HepG2 (cell line): ENCODE data around the gene JPH4. TPM values are rescaled to one million over a fixed set of nuclear protein-coding genes. Genes with fewer than 3 reads are reported as not detected.

Experiments
- HNRNPLL ChIP-seq: fragments of 200-400 bp; formaldehyde crosslinking; IDR thresholded peaks from 2 replicates; pipeline ENCODE4 v1.6.1; 2017; ENCODE audit warnings: mild to moderate bottlenecking, low read depth, low read length; ENCODE audit not compliant: poor library complexity, severe bottlenecking
- KLF16 ChIP-seq, 2 experiments: sonication (generic) in 1 of 2; formaldehyde crosslinking in 1 of 2; IDR thresholded peaks; 2 replicates each; pipeline versions ENCODE4 v1.6.1 to v1.8.0; 2016 to 2023; ENCODE audit warnings: missing genetic modification reagents in 2 of 2, missing compliant biosample characterization in 1 of 2
- MED1 ChIP-seq: sonication (generic); formaldehyde crosslinking; IDR thresholded peaks from 2 replicates; pipeline ENCODE4 v1.4.0; 2020; ENCODE audit warnings: missing genetic modification reagents
- MTA1 ChIP-seq: sonication (generic); formaldehyde crosslinking; IDR thresholded peaks from 2 replicates; pipeline ENCODE4 v1.4.0; 2020; ENCODE audit warnings: missing genetic modification reagents, mild to moderate bottlenecking, borderline replicate concordance
- NFKBIZ ChIP-seq: IDR thresholded peaks from 2 replicates; pipeline ENCODE4 v1.6.1; 2018; ENCODE audit warnings: missing genetic modification reagents, missing compliant biosample characterization
- NFRKB ChIP-seq: fragments of 450-650 bp; IDR thresholded peaks from 2 replicates; pipeline ENCODE4 v1.6.1; 2017
- PHF20 ChIP-seq: sonication (generic); formaldehyde crosslinking; IDR thresholded peaks from 2 replicates; pipeline ENCODE4 v1.5.0; 2020; ENCODE audit warnings: mild to moderate bottlenecking, missing genetic modification reagents
- RNF2 ChIP-seq: fragments of 450-650 bp; conservative IDR thresholded peaks from 2 replicates; pipeline ENCODE4 v1.6.1; 2016; ENCODE audit warnings: low read depth
- RORA ChIP-seq: sonication (generic); formaldehyde crosslinking; IDR thresholded peaks from 2 replicates; pipeline ENCODE4 v1.5.0; 2020; ENCODE audit warnings: mild to moderate bottlenecking, missing genetic modification reagents, moderate library complexity
- SIN3B ChIP-seq: fragments of 150-350 bp; IDR thresholded peaks from 2 replicates; pipeline ENCODE4 v1.6.1; 2014; ENCODE audit warnings: low read length
- SNAI1 ChIP-seq: sonication (generic); formaldehyde crosslinking; IDR thresholded peaks from 2 replicates; pipeline ENCODE4 v1.5.0; 2020; ENCODE audit warnings: mild to moderate bottlenecking, missing genetic modification reagents, borderline replicate concordance
- SNAPC2 ChIP-seq: sonication (generic); formaldehyde crosslinking; IDR thresholded peaks from 2 replicates; pipeline ENCODE4 v1.8.1; 2022; ENCODE audit warnings: mild to moderate bottlenecking, missing genetic modification reagents
- TSC22D2 ChIP-seq: sonication (generic); formaldehyde crosslinking; IDR thresholded peaks from 2 replicates; pipeline ENCODE4 v1.5.1; 2020; ENCODE audit warnings: missing genetic modification reagents, mild to moderate bottlenecking, borderline replicate concordance
- YY1 ChIP-seq: IDR thresholded peaks from 2 replicates; pipeline ENCODE4 v1.6.1; 2011; ENCODE audit warnings: low read length, low read depth, moderate library complexity, mild to moderate bottlenecking; ENCODE audit not compliant: insufficient read depth, insufficient replicate concordance
- ZFP36L1 ChIP-seq: sonication (generic); formaldehyde crosslinking; IDR thresholded peaks from 2 replicates; pipeline ENCODE4 v1.8.0; 2022; ENCODE audit warnings: mild to moderate bottlenecking, missing genetic modification reagents, moderate library complexity
- ZIK1 ChIP-seq: sonication (generic); formaldehyde crosslinking; IDR thresholded peaks from 2 replicates; pipeline ENCODE4 v1.5.0; 2020; ENCODE audit warnings: mild to moderate bottlenecking, low read depth, missing genetic modification reagents, borderline replicate concordance
- ZNF337 ChIP-seq: sonication (generic); formaldehyde crosslinking; IDR thresholded peaks from 2 replicates; pipeline ENCODE4 v1.5.1; 2020; ENCODE audit warnings: missing genetic modification reagents, low read depth, mild to moderate bottlenecking, borderline replicate concordance
- ZNF430 ChIP-seq: sonication (generic); formaldehyde crosslinking; IDR thresholded peaks from 2 replicates; pipeline ENCODE4 v1.9.0; 2021; ENCODE audit warnings: mild to moderate bottlenecking, missing genetic modification reagents
- ZNF607 ChIP-seq: sonication (generic); formaldehyde crosslinking; IDR thresholded peaks from 2 replicates; pipeline ENCODE4 v1.5.1; 2020; ENCODE audit warnings: missing genetic modification reagents, mild to moderate bottlenecking, borderline replicate concordance
- ZNF713 ChIP-seq: sonication (generic); formaldehyde crosslinking; IDR thresholded peaks from 2 replicates; pipeline ENCODE4 v1.4.0; 2020; ENCODE audit warnings: mild to moderate bottlenecking, missing genetic modification reagents
- ZSCAN30 ChIP-seq: sonication (generic); formaldehyde crosslinking; IDR thresholded peaks from 2 replicates; pipeline ENCODE4 v1.5.0; 2020; ENCODE audit warnings: mild to moderate bottlenecking, missing genetic modification reagents
- polyA plus RNA-seq, 8 experiments: library from polyadenylated mRNA; depleted of rRNA in 3 of 8; stranded (reverse) in 7 of 8; unstranded in 1 of 8; fragments of >200 nt; fragmentation: Illumina TruSeq in 4 of 8; extraction: Trizol in 4 of 8; gene quantifications; 2 replicates each; pipeline versions ENCODE4 v1.2.1 to v1.2.3, GENCODE V29; 2011 to 2016; ENCODE audit warnings: low read depth in 4 of 8, missing spikeins in 1 of 8, mixed read lengths in 1 of 8; ENCODE audit not compliant: insufficient read depth in 1 of 8
- total RNA-seq, 5 experiments: library from RNA; depleted of rRNA; stranded (reverse); fragments of >200 nt; fragmentation: Illumina TruSeq; extraction: Trizol; gene quantifications; 2 replicates each; pipeline ENCODE4 v1.2.3, GENCODE V29; 2016; ENCODE audit warnings: low read depth in 1 of 5
- TF ChIP-seq, protein P1 (sequence below): IDR thresholded peaks from 2 replicates; pipeline ENCODE4 v1.6.1; 2016
- TF ChIP-seq, protein P2 (sequence below): sonication (generic); formaldehyde crosslinking; IDR thresholded peaks from 2 replicates; pipeline ENCODE4 v1.5.0; 2020; ENCODE audit warnings: missing genetic modification reagents, mild to moderate bottlenecking, borderline replicate concordance
- TF ChIP-seq, protein P3 (sequence below): sonication (generic); formaldehyde crosslinking; IDR thresholded peaks from 2 replicates; pipeline ENCODE4 v1.4.0; 2020; ENCODE audit warnings: mild to moderate bottlenecking, missing genetic modification reagents
- TF ChIP-seq, protein P4 (sequence below): sonication (generic); formaldehyde crosslinking; IDR thresholded peaks from 2 replicates; pipeline ENCODE4 v1.4.0; 2020; ENCODE audit warnings: missing genetic modification reagents, borderline replicate concordance
- TF ChIP-seq, protein P5 (sequence below): sonication (generic); formaldehyde crosslinking; IDR thresholded peaks from 2 replicates; pipeline ENCODE4 v1.4.0; 2020; ENCODE audit warnings: missing genetic modification reagents, mild to moderate bottlenecking, borderline replicate concordance

Gene JPH4
- total and polyA plus RNA-seq, 2 of the 13 experiments (the other 11 are each of a cell fraction or from before 2014, with no cell fraction given) = 0.08 to 0.22 TPM

DNA sequence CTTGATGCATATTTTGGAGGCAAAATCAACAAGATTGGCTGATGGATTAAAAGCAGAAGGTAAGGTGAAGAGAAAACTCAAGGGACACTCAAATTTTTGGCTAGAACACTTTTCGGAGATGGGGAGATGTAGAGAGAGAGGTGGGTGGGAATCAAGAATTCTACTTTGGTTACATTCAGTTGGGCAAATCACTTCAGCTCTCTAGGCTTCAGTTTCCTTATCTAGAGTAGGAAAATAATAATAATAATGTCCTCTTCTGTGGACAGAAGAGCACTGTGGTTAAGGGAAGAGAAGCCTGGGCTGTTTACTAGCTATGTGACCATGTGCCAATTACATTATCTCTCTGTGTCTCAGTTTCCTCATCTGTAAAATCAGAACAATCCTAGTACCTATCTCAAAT, 34.2 kb upstream of the JPH4 start (continued):
- TF ChIP-seq RORA (CRISPR knock-in tag) = no peak
- no peak for TF ChIP-seq ZNF337 (CRISPR knock-in tag)
- no peak for TF ChIP-seq YY1
- TF ChIP-seq NFRKB = no peak
- TF ChIP-seq NFKBIZ (CRISPR knock-in tag) = no peak
- no peak for TF ChIP-seq HNRNPLL
- TF ChIP-seq, protein P1, sequence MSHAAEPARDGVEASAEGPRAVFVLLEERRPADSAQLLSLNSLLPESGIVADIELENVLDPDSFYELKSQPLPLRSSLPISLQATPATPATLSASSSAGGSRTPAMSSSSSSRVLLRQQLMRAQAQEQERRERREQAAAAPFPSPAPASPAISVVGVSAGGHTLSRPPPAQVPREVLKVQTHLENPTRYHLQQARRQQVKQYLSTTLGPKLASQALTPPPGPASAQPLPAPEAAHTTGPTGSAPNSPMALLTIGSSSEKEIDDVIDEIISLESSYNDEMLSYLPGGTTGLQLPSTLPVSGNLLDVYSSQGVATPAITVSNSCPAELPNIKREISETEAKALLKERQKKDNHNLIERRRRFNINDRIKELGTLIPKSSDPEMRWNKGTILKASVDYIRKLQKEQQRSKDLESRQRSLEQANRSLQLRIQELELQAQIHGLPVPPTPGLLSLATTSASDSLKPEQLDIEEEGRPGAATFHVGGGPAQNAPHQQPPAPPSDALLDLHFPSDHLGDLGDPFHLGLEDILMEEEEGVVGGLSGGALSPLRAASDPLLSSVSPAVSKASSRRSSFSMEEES (CRISPR knock-in tag) = 0 out of 2 replicates have a peak, but pooled peaks have one; percentile 26
- TF ChIP-seq ZNF713 (CRISPR knock-in tag) = no peak
- TF ChIP-seq ZNF430 (CRISPR knock-in tag) = peak; percentile 16
- TF ChIP-seq SNAPC2 (CRISPR knock-in tag) = no peak
- no peak for TF ChIP-seq ZNF607 (CRISPR knock-in tag)
- TF ChIP-seq, protein P2, sequence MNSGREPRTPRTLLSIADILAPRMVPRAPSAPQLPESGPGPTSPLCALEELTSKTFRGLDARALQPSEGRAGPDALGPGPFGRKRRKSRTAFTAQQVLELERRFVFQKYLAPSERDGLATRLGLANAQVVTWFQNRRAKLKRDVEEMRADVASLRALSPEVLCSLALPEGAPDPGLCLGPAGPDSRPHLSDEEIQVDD (CRISPR knock-in tag) = no peak
- no peak for TF ChIP-seq PHF20 (CRISPR knock-in tag)
- no peak for TF ChIP-seq TSC22D2 (CRISPR knock-in tag)
- no peak for TF ChIP-seq SIN3B
- no peak for TF ChIP-seq ZIK1 (CRISPR knock-in tag)
- TF ChIP-seq ZFP36L1 = 0 out of 2 replicates have a peak, but pooled peaks have one; percentile 32
- TF ChIP-seq KLF16 (CRISPR knock-in tag; IDR thresholded peaks at IDR 0.05) = no peak
- TF ChIP-seq MED1 = no peak
- TF ChIP-seq RNF2 = no peak
- no peak for TF ChIP-seq MTA1 (CRISPR knock-in tag)
- TF ChIP-seq ZSCAN30 (CRISPR knock-in tag) = no peak
- TF ChIP-seq, protein P3, sequence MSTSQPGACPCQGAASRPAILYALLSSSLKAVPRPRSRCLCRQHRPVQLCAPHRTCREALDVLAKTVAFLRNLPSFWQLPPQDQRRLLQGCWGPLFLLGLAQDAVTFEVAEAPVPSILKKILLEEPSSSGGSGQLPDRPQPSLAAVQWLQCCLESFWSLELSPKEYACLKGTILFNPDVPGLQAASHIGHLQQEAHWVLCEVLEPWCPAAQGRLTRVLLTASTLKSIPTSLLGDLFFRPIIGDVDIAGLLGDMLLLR (CRISPR knock-in tag) = no peak
- TF ChIP-seq, protein P4, sequence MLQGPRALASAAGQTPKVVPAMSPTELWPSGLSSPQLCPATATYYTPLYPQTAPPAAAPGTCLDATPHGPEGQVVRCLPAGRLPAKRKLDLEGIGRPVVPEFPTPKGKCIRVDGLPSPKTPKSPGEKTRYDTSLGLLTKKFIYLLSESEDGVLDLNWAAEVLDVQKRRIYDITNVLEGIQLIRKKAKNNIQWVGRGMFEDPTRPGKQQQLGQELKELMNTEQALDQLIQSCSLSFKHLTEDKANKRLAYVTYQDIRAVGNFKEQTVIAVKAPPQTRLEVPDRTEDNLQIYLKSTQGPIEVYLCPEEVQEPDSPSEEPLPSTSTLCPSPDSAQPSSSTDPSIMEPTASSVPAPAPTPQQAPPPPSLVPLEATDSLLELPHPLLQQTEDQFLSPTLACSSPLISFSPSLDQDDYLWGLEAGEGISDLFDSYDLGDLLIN (CRISPR knock-in tag) = no peak
- no peak for TF ChIP-seq SNAI1 (CRISPR knock-in tag)
- TF ChIP-seq, protein P5, sequence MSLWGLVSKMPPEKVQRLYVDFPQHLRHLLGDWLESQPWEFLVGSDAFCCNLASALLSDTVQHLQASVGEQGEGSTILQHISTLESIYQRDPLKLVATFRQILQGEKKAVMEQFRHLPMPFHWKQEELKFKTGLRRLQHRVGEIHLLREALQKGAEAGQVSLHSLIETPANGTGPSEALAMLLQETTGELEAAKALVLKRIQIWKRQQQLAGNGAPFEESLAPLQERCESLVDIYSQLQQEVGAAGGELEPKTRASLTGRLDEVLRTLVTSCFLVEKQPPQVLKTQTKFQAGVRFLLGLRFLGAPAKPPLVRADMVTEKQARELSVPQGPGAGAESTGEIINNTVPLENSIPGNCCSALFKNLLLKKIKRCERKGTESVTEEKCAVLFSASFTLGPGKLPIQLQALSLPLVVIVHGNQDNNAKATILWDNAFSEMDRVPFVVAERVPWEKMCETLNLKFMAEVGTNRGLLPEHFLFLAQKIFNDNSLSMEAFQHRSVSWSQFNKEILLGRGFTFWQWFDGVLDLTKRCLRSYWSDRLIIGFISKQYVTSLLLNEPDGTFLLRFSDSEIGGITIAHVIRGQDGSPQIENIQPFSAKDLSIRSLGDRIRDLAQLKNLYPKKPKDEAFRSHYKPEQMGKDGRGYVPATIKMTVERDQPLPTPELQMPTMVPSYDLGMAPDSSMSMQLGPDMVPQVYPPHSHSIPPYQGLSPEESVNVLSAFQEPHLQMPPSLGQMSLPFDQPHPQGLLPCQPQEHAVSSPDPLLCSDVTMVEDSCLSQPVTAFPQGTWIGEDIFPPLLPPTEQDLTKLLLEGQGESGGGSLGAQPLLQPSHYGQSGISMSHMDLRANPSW = no peak
